Measurements from ENCODE around the gene ASAP2. TPM values are rescaled to one million over a fixed set of nuclear protein-coding genes. Genes with fewer than 3 reads are reported as not detected.
A peak's percentile ranks its signal among the peaks of the same experiment; 100 is the strongest.

The ASAP2 gene
- polyA plus RNA-seq, 3 donors: 0.08 to 1.1 (median 0.20) TPM

DNA sequence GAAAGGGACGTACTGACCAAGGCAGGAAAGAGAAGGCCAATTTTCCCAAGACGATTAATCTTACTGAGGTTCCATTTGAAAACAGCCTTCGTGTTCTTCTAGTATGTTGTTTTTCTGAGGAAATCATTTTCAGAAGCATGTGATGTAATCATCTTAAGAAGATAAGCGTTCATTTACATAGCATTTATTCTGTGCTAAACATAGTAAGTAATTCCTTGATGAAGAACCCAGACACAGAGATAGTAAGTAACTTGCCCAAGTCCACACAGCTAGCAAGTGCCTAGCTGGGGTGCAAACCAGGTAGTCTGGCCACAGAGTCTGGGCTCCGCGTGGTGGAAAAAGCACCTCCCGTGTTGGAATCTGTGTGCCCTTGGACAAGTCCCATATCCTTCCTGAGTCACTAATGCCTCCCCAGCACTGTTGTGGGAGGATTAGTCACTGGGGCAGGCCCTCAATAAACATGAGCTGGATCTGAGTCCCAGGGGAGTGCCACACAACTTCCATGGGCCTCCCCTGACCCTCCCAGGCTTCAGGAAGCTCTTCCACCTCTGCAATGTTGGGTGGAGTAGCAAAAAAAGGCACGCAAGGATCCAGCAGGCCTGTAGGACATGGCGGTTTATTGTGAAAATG, 26.9 kb upstream of the ASAP2 start:
- H3K79me2 ChIP-seq (ENCODE audit: insufficient read depth, low read length): no peaks in the 10 kb centered on the region
- H3K36me3 ChIP-seq (replicated peaks in 1 of 2; ENCODE audit: control insufficient read depth in 1 of 2, insufficient read depth in 2 of 2, low read length in 2 of 2): no peaks in the 10 kb centered on the region
- H3K4me3 ChIP-seq (replicated peaks in 1 of 3; ENCODE audit: low read depth in 2 of 3, low read length in 3 of 3): no peak overlapping the region
- Mint-ChIP-seq H3K27me3 (ENCODE audit: low read depth in 3 of 3) (peaks cover 0 to 6% (median 3%) of the 10 kb centered on the region in 3 donors), H3K4me1 (peaks cover 48% of the 10 kb centered on the region), H3K27ac (no peak overlapping the region), H3K4me3 (no peak overlapping the region), H3K36me3 (no peaks in the 10 kb centered on the region), H3K9me3 (peaks cover 0 to 12% (median 1%) of the 10 kb centered on the region in 7 donors)
- no peaks in the 10 kb centered on the region for H3K27me3 ChIP-seq (ENCODE audit: control insufficient read depth in 2 of 2, insufficient read depth in 2 of 2, low read length in 2 of 2)
- no peak overlapping the region for H2AFZ ChIP-seq (ENCODE audit: insufficient read depth, low read depth, low read length, poor library complexity, severe bottlenecking)
- TF ChIP-seq, protein P1, sequence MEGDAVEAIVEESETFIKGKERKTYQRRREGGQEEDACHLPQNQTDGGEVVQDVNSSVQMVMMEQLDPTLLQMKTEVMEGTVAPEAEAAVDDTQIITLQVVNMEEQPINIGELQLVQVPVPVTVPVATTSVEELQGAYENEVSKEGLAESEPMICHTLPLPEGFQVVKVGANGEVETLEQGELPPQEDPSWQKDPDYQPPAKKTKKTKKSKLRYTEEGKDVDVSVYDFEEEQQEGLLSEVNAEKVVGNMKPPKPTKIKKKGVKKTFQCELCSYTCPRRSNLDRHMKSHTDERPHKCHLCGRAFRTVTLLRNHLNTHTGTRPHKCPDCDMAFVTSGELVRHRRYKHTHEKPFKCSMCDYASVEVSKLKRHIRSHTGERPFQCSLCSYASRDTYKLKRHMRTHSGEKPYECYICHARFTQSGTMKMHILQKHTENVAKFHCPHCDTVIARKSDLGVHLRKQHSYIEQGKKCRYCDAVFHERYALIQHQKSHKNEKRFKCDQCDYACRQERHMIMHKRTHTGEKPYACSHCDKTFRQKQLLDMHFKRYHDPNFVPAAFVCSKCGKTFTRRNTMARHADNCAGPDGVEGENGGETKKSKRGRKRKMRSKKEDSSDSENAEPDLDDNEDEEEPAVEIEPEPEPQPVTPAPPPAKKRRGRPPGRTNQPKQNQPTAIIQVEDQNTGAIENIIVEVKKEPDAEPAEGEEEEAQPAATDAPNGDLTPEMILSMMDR (IDR thresholded peaks at IDR 0.05): no peak
- peaks cover 9 to 19% of the 10 kb centered on the region in 2 donors for H3K4me1 ChIP-seq (ENCODE audit: control insufficient read depth in 1 of 2, insufficient read depth in 2 of 2, low read length in 2 of 2)
- 93% methylated on average over 4 of the region's 9 CpGs for WGBS (ENCODE audit: insufficient coverage)
- H3K4me2 ChIP-seq (replicated peaks; ENCODE audit: extremely low read depth, low read length, poor library complexity, severe bottlenecking): no peak overlapping the region
- H3K9me3 ChIP-seq (replicated peaks in 1 of 2; ENCODE audit: control insufficient read depth in 1 of 2, insufficient read depth in 1 of 2, low read length in 2 of 2): peaks cover 0 to 3% of the 10 kb centered on the region in 2 donors
- H3K9ac ChIP-seq (ENCODE audit: insufficient read depth, low read length, poor library complexity, severe bottlenecking): no peak overlapping the region
- peak in 1 of 3 donors; percentile 40 for DNase-seq
- intact Hi-C loops (cut with micrococcal nuclease): no loop called here
- no peak overlapping the region for H3K27ac ChIP-seq (ENCODE audit: low read depth in 1 of 2, low read length in 2 of 2)
- no peaks in the 10 kb centered on the region for H4K20me1 ChIP-seq (ENCODE audit: insufficient read depth, low read length)

- Mint-ChIP-seq H3K27me3 (ENCODE audit: low read depth in 3 of 3) (peaks cover 0 to 5% (median 5%) of the 10 kb centered on the region in 3 donors), H3K36me3 (no peaks in the 10 kb centered on the region), H3K9me3 (peaks cover 0 to 12% (median 1%) of the 10 kb centered on the region in 7 donors), H3K27ac (no peak overlapping the region), H3K4me3 (peak overlapping the region in 1 of 2 donors; percentile 65), H3K4me1 (peaks cover 22% of the 10 kb centered on the region)
- H3K27me3 ChIP-seq (ENCODE audit: control insufficient read depth in 2 of 2, insufficient read depth in 2 of 2, low read length in 2 of 2): no peaks in the 10 kb centered on the region
- H3K36me3 ChIP-seq (replicated peaks in 1 of 2; ENCODE audit: control insufficient read depth in 1 of 2, insufficient read depth in 2 of 2, low read length in 2 of 2): no peaks in the 10 kb centered on the region
- peaks cover 0 to 5% of the 10 kb centered on the region in 2 donors for H3K4me1 ChIP-seq (ENCODE audit: control insufficient read depth in 1 of 2, insufficient read depth in 2 of 2, low read length in 2 of 2)
- no peak for DNase-seq
- intact Hi-C loops (cut with micrococcal nuclease): no loop called here
- 87% methylated on average over 3 of the region's 9 CpGs for WGBS (ENCODE audit: insufficient coverage)
- H3K79me2 ChIP-seq (ENCODE audit: insufficient read depth, low read length): no peaks in the 10 kb centered on the region
- no peaks in the 10 kb centered on the region for H4K20me1 ChIP-seq (ENCODE audit: insufficient read depth, low read length)
- no peak overlapping the region for H3K4me3 ChIP-seq (replicated peaks in 1 of 3; ENCODE audit: low read depth in 2 of 3, low read length in 3 of 3)
- H3K27ac ChIP-seq (ENCODE audit: low read depth in 1 of 2, low read length in 2 of 2): no peak overlapping the region
- no peak overlapping the region for H3K4me2 ChIP-seq (replicated peaks; ENCODE audit: extremely low read depth, low read length, poor library complexity, severe bottlenecking)
- peaks cover 0 to 3% of the 10 kb centered on the region in 2 donors for H3K9me3 ChIP-seq (replicated peaks in 1 of 2; ENCODE audit: control insufficient read depth in 1 of 2, insufficient read depth in 1 of 2, low read length in 2 of 2)
- H3K9ac ChIP-seq (ENCODE audit: insufficient read depth, low read length, poor library complexity, severe bottlenecking): no peak overlapping the region
- TF ChIP-seq, protein P1 (IDR thresholded peaks at IDR 0.05): no peak
- no peak overlapping the region for H2AFZ ChIP-seq (ENCODE audit: insufficient read depth, low read depth, low read length, poor library complexity, severe bottlenecking)
Observed at GRCh38 chr2:9184361-9184760, 22.3 kb upstream of the ASAP2 start.

Measured in CD14-positive monocyte (primary cell).